ENCODE measurements around the gene SCO2.
"Not testable (repeated sequence)": the region's sequence is repeated elsewhere in the genome, so short reads cannot be mapped to it uniquely, and the experiment has no call there.

Gene SCO2

GRCh38 chr22:50520184-50520583 lies 5.2 kb downstream of the SCO2 start:
- not testable (repeated sequence) for DNase-seq (ENCODE audit: low read depth in 2 of 2)

DNA sequence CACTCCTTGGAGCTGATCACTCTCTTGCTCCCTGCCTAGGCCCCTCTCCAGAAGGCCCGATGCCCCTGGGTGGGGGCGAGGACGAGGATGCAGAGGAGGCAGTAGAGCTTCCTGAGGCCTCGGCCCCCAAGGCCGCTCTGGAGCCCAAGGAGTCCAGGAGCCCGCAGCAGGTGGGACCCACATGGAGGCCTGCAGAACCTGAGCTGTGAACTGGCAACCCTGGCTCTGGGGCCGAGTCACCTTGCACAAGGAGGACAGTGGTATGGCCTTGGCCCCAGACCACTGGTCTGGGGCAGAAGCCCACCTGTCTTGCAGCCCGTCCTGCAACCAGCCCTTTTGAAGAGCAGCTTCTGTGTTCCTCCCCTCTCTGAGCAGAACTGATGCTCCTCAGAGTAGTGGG lies 6.2 kb downstream of the SCO2 start:
- no peak for DNase-seq (ENCODE audit: low read depth in 2 of 2)

GRCh38 chr22:50518606-50519005 lies 6.8 kb downstream of the SCO2 start:
- DNase-seq (ENCODE audit: low read depth in 2 of 2), result no peak

DNA sequence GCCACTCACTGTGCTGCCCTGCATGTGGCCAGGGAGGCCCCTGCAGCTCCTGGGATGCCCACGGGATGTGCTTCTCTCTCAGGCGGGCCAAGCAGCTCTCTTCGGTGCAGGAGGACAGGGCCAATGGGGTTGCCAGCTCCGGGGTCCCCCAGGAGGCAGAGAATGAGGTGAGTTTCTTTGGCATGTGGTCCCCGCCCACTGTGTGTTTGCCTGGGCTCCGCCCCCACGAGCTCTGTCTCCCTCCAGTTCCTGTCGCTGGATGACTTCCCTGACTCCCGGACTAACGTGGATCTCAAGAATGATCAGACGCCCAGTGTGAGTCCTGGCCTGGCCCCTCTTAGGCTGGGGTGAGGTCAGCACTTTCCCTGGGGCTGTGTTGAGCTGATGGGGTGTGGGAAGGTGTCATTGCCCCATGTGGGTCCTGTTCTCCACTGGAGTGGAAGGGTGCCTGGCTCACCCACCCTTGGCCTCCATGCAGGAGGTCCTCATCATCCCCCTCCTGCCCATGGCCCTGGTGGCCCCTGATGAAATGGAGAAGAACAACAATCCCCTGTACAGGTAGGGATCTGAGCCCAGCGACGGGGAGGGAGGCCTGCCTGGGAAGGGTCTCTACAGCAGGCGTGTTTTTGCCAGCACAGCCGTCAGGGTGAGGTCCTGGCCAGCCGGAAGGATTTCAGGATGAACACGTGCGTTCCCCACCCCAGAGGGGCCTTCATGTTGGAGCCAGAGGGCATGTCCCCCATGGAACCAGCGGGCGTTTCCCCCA lies 7.7 kb downstream of the SCO2 start:
- DNase-seq (ENCODE audit: low read depth in 2 of 2), result no peak

DNA sequence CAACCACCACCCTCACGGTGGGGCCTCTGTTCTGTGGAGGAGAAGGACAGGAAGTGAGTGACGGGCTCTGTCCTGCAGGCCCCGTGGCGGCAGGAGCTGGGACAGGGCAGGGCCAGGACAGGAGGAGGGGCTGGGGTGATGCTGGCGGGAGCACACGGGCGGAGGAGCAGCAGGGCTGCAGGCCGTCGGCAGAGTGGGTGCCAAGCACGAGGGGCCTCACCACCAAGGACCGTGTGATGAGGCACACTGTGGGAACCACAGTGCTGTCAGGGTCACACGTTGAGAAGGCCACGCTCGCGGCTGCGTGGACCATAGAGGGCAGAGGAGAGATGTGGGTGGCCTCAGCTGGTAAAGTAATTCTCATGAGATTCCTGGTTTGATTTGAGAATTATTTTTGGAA lies 8.5 kb downstream of the SCO2 start:
- no peak for DNase-seq (ENCODE audit: low read depth in 2 of 2)

- DNase-seq (ENCODE audit: low read depth in 2 of 2), result no peak
These were observed 9.3 kb downstream of the SCO2 start for GRCh38 chr22:50516068-50516467.

DNA sequence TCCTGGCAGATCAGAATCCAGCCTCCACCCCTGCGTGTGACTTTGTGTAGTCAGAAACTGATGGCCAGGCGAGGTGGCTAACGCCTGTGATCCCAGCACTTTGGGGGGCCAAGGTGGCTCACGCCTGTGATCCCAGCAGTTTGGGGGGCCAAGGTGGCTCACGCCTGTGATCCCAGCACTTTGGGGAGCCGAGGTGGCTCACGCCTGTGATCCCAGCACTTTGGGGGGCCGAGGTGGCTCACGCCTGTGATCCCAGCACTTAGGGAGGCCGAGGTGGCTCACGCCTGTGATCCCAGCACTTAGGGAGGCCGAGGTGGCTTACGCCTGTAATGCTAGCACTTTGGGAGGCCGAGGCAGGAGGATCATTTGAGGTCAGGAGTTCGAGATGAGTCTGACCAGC lies 12.2 kb downstream of the SCO2 start:
- DNase-seq (ENCODE audit: low read depth in 2 of 2), result no peak

DNA sequence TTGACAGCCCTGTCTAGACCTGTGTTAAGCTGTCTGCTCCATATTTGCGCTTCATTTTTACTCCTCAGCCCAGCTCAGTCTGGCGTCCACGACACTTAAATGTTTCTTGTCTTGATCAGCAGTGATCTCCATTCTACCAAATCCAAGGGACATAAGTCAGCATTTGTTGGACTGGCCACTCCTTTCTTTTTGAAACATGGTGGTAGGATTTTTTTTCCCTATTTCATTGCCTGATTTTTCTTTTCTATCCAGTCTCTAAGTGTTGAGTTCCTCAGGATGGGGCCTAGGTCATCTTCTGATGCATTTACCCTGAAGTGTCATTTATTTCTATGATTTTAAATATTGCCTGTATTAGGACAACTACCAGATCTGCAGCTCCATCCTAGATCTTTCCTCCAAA lies 16.5 kb downstream of the SCO2 start:
- DNase-seq (ENCODE audit: low read depth in 2 of 2), result no peak

- peak; percentile 98 for DNase-seq (ENCODE audit: low read depth in 2 of 2)
These were observed 17.2 kb downstream of the SCO2 start, which contains the start of gene NCAPH2 for GRCh38 chr22:50507991-50508884. Gene NCAPH2, plus strand, starts transcription at chr22:50508224. Its CDS starts 114 bp downstream, at chr22:50508338.

- DNase-seq (ENCODE audit: low read depth in 2 of 2), result peak; percentile 90 to 91
These were observed 17.9 kb downstream of the SCO2 start, which contains the start of gene LMF2 for GRCh38 chr22:50507421-50507990. Gene LMF2, minus strand, starts transcription at chr22:50507702. Its CDS starts 27 bp downstream, at chr22:50507675.

DNA sequence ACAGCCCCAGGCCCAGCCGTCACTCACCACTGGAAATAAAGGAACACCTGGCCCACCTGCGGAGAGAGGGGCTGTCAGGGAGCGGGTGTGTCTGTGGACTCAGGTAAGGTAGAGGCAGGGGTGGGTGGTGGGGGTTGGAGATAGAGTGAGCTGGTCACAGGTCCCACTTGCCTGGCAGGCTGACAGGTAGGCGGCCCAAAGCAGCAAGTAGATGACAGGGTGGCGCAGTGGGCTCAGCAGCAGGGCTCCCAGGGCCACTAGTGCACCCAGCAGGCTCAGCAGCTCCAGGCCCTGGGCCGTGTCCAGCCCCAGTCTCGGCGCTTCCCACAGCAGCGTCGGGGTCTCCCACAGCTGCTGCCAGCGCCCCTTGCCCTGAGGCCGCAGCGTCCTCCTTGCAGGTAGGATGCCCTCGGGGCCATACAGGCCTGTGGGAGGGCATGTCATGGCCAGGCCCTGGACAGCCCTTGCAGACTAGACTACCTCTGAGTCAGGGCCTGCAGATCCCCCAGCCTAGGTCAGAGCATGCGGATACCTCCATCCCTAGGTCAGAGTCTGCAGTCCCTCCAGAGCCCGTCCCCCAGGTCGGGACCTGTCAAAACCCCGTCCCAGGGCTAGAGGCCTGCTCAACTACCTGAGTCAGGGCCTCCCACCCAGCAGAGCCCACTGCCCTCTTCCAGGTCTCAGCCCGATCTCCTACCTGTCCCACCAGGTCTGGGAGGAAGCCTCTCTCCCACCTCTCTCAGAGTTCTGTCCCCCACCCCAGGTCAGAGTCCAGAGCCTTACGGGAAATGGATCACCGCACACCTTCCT lies 18.6 kb downstream of the SCO2 start:
- DNase-seq (ENCODE audit: low read depth in 2 of 2), result no peak

DNA sequence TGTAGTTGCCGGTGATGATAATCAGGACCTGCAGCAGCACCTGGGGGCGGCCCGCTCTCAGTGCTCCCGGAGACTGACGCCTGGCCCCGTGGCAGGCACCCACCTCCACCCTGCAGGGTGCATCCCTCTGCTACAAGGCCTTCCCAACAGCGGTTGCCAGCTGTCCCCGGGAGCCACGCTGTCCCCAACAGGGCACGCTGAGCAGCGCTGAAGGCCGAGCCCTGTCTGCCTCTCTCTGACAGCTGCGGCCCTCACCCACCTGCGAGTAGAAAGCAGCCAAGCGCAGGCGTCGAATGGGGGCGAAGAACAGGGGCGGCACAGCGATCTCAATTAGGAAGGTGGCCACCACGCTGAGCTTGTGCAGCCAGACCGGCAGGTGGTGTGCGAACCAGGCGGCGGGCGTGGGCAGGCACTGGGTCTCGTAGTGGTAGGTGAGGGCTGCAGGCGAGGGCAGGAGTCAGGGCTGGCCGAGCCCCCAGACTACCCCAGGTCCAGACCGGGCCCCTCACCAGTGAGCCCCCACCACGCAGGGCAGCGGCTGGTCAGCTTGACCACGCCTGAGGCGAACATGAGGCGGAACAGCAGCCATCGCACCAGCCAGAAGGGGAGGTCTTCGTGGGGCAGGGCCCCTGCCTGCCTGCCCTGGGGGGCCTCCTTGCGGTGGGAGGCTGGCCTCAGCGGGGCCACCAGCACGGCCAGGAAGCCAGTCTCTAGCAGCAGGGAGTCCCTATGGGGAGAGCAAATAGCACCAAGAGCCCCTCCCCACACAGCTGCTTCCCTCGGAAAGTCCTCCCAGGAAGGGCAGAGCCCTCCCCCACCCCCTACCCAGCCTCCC lies 19.4 kb downstream of the SCO2 start:
- no peak for DNase-seq (ENCODE audit: low read depth in 2 of 2)

GRCh38 chr22:50505276-50505775 lies 20.1 kb downstream of the SCO2 start:
- no peak for DNase-seq (ENCODE audit: low read depth in 2 of 2)

DNA sequence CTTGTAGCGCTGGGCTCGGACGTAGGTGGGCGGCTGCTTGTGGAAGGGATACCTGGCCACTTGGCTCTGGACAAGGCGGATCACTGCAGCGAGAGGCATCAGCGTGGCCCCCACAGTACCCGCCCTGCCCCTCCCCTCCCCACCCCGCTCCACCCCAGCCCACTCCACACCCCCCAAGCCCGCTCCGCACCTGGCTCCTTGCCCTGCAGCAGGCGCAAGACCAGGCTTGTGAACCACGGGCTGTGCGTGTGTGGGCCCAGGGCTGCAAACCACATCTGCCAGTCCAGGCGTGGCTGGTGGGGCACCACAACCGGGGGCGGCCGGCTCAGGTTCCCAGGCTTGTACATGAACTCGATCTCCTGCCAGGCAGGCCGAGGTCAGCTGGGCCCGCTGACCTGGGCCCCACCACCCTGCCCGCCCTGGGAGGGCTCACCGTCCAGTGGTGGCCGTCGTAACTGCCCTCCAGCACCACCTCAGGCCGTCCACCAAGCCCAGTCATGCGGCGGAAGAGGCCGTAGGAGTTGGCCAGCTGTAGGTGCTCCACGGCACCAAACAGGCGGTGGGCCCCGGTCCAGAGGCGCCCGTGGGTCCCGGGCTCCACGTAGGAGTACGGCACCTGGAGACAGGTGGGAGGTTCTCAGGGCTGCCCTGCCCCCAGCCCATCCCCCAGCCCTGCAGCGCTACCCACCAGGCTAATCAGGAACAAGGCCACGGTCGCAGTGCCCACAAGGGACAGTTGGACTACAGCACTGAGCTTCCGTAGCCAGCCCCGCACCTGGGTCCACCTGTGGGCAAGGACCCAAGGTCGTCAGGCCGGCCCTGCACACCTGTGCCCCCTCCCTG lies 20.8 kb downstream of the SCO2 start:
- DNase-seq (ENCODE audit: low read depth in 2 of 2), result no peak

GRCh38 chr22:50503475-50504145 lies 21.8 kb downstream of the SCO2 start:
- no peak for DNase-seq (ENCODE audit: low read depth in 2 of 2)

GRCh38 chr22:50502628-50503474 lies 22.5 kb downstream of the SCO2 start:
- no peak for DNase-seq (ENCODE audit: low read depth in 2 of 2)

GRCh38 chr22:50502096-50502495 lies 23.3 kb downstream of the SCO2 start:
- DNase-seq (ENCODE audit: low read depth in 2 of 2), result no peak

- no peak for DNase-seq (ENCODE audit: low read depth in 2 of 2)
These were observed 24.9 kb downstream of the SCO2 start for GRCh38 chr22:50500452-50500851.
